K562 (cell line): ENCODE results near the gene KIF3A. TPM values are rescaled to one million over a fixed set of nuclear protein-coding genes. Genes with fewer than 3 reads are reported as not detected.

ENCODE experiments used
- ATAC-seq: fragments of 200-7000 bp; cut with Tn5 transposase; 3 replicates; pipeline ENCODE4 v1.9.1; 2020; ENCODE audit warnings: moderate library complexity
- BruUV-seq: library from RNA; stranded (reverse); fragments of 400-500 nt; replicated peaks from 2 replicates; lab custom pipeline; 2021; lab: Mats Ljungman, UMichigan
- CTCF ChIA-PET: fragments of 300-600 bp; formaldehyde crosslinking; extraction: SDS; loops from one replicate; lab custom pipeline; 2021; ENCODE audit warnings: low intra/inter-chr PET ratio; lab: Yijun Ruan, JAX
- POLR2A ChIA-PET: fragments of 300-600, 350-650 bp; sonication (Branson Sonifier 250); formaldehyde crosslinking; extraction: SDS; loops from one replicate; lab custom pipeline; 2021; ENCODE audit warnings: antibody characterized with exemption, inconsistent platforms; lab: Yijun Ruan, JAX
- DNase-seq, 4 experiments: peaks; one replicate each; pipeline versions ENCODE4 v3.0.0 to v3.0.0-alpha.2; 2011 to 2018; ENCODE audit warnings: low spot score in 3 of 4, mixed read lengths in 3 of 4; ENCODE audit errors: extremely low read depth in 1 of 4
- FAIRE-seq: peaks from 2 replicates; lab custom pipeline; 2011; peaks lifted over from hg19 to GRCh38; lab: Jason Lieb, UNC
- H2AFZ ChIP-seq: 2 replicates; pipeline ENCODE4 v1.6.0; 2011; ENCODE audit warnings: low read depth, low read length, control low read depth, inconsistent platforms
- H3K27ac ChIP-seq: fragments of 200-600 bp; 3 replicates; pipeline ENCODE4 v1.8.0; 2011; ENCODE audit warnings: low read depth, mild to moderate bottlenecking, control low read depth, inconsistent platforms, low read length, moderate library complexity, mixed read lengths; ENCODE audit errors: extremely low read depth
- H3K27me3 ChIP-seq, 2 experiments: fragments of 300-600 bp in 1 of 2; 2 replicates in 1 of 2; 3 replicates in 1 of 2; pipeline versions ENCODE4 v1.6.0 to v1.8.0; 2011; ENCODE audit warnings: inconsistent platforms in 2 of 2, low read length in 2 of 2, mild to moderate bottlenecking in 1 of 2, mixed read lengths in 1 of 2, moderate library complexity in 1 of 2; ENCODE audit not compliant: control insufficient read depth in 2 of 2, insufficient read depth in 2 of 2
- H3K36me3 ChIP-seq: fragments of 300-600 bp; 3 replicates; pipeline ENCODE4 v1.8.0; 2011; ENCODE audit warnings: mild to moderate bottlenecking, low read length, inconsistent platforms; ENCODE audit not compliant: control insufficient read depth, insufficient read depth
- H3K4me1 ChIP-seq, 2 experiments: fragments of 200-600 bp in 1 of 2; replicated peaks in 1 of 2; 2 replicates in 1 of 2; 3 replicates in 1 of 2; pipeline versions ENCODE4 v1.5.1 to v1.8.0; 2011; ENCODE audit warnings: inconsistent platforms in 2 of 2, low read length in 2 of 2, mild to moderate bottlenecking in 1 of 2, mixed read lengths in 1 of 2, moderate library complexity in 1 of 2; ENCODE audit not compliant: control insufficient read depth in 2 of 2, insufficient read depth in 2 of 2
- H3K4me2 ChIP-seq: 2 replicates; pipeline ENCODE4 v1.6.1; 2011; ENCODE audit warnings: low read length, control low read depth, inconsistent platforms, mixed read lengths; ENCODE audit not compliant: insufficient read depth
- H3K4me3 ChIP-seq: fragments of 200-600 bp; sonication (generic), shearing (Covaris generic); 2 replicates; pipeline ENCODE4 v1.5.1; 2016; ENCODE audit warnings: control low read depth, inconsistent platforms
- H3K79me2 ChIP-seq: fragments of 200-600 bp; 3 replicates; pipeline ENCODE4 v1.8.0; 2011; ENCODE audit warnings: low read length, inconsistent platforms; ENCODE audit not compliant: control insufficient read depth, insufficient read depth
- H3K9ac ChIP-seq, 2 experiments: 2 replicates each; pipeline versions ENCODE4 v1.6.0 to v1.6.1; 2011; ENCODE audit warnings: low read depth in 2 of 2, low read length in 2 of 2, control low read depth in 1 of 2, inconsistent platforms in 1 of 2, mild to moderate bottlenecking in 1 of 2, mixed read lengths in 1 of 2; ENCODE audit not compliant: insufficient read depth in 1 of 2
- H3K9me1 ChIP-seq: one replicate; pipeline ENCODE4 v1.6.0; 2011; ENCODE audit warnings: inconsistent platforms, mild to moderate bottlenecking, low read length, moderate library complexity; ENCODE audit not compliant: control insufficient read depth, insufficient read depth
- H3K9me3 ChIP-seq: replicated peaks from 2 replicates; pipeline ENCODE4 v1.5.1; 2011; ENCODE audit warnings: low read depth, low read length, inconsistent platforms; ENCODE audit not compliant: control insufficient read depth, insufficient read depth
- H4K20me1 ChIP-seq: replicated peaks from 2 replicates; pipeline ENCODE4 v1.6.1; 2011; ENCODE audit warnings: low read length, inconsistent platforms, mixed read lengths; ENCODE audit not compliant: control insufficient read depth, insufficient read depth
- ARID1B ChIP-seq: fragments of 450-650 bp; IDR thresholded peaks from 2 replicates; pipeline ENCODE4 v1.6.1; 2016; ENCODE audit warnings: antibody characterized with exemption, mild to moderate bottlenecking, inconsistent platforms
- HNRNPK ChIP-seq: fragments of 200-400 bp; formaldehyde crosslinking; IDR thresholded peaks from one replicate; pipeline ENCODE4 v1.6.1; 2018; ENCODE audit warnings: mild to moderate bottlenecking, low read depth, low read length; ENCODE audit not compliant: poor library complexity, severe bottlenecking
- ILK ChIP-seq: fragments of 450-650 bp; IDR thresholded peaks from 2 replicates; pipeline ENCODE4 v1.6.1; 2016; ENCODE audit warnings: missing genetic modification characterization, low read depth, mild to moderate bottlenecking, missing compliant biosample characterization, moderate library complexity, borderline replicate concordance
- RAD51 ChIP-seq: fragments of 450-650 bp; IDR thresholded peaks from 2 replicates; pipeline ENCODE4 v1.7.1; 2016; ENCODE audit warnings: low read depth, mild to moderate bottlenecking, borderline replicate concordance
- RHOXF2B ChIP-seq: fragments of 250-450 bp; sonication (Bioruptor Pico); conservative IDR thresholded peaks from 2 replicates; pipeline ENCODE4 v1.5.1; 2021
- SNRNP70 ChIP-seq: fragments of 200-400 bp; formaldehyde crosslinking; optimal IDR thresholded peaks from 2 replicates; pipeline ENCODE3; 2017; ENCODE audit warnings: low read depth, low read length
- ZNF778 ChIP-seq: fragments of 450-650 bp; formaldehyde crosslinking; IDR thresholded peaks from 2 replicates; pipeline ENCODE4 v1.4.0; 2020; ENCODE audit warnings: mild to moderate bottlenecking, moderate library complexity
- WGBS: fragments of 100-300 bp; shearing (Covaris generic); methylation state at CpG from one replicate; pipeline ENCODE4 v1.1.6; 2016; ENCODE audit warnings: low coverage, mixed read lengths; ENCODE audit not compliant: insufficient coverage; ENCODE audit errors: missing lambda C conversion rate; 5-methylcytosine and 5-hydroxymethylcytosine counted together
- in situ Hi-C: fragments of 300-500 bp; cut with MboI; formaldehyde crosslinking; loops from 4 replicates; pipeline ENCODE4 v1.15.0; 2018; ENCODE audit warnings: inconsistent platforms, mixed read lengths
- intact Hi-C: fragments of 100-400 bp; cut with micrococcal nuclease; formaldehyde crosslinking; loops from 2 replicates; pipeline ENCODE4 v1.14.2; 2022
- polyA plus RNA-seq, 8 experiments: library from polyadenylated mRNA; depleted of rRNA in 4 of 8; stranded (reverse) in 5 of 8; unstranded in 3 of 8; fragments of >200 nt; fragmentation: Nextera tagmentation in 2 of 8; fragmentation: Illumina TruSeq in 1 of 8; extraction: Ambion mirVana in 2 of 8; extraction: Trizol in 1 of 8; gene quantifications; 2 replicates each; pipeline versions ENCODE4 v1.2.1 to v1.2.3, GENCODE V29; 2011 to 2014; ENCODE audit warnings: inconsistent platforms in 1 of 8, missing spikeins in 1 of 8
- total RNA-seq, 7 experiments: library from RNA; depleted of rRNA in 6 of 7; stranded (reverse); fragments of >200 nt in 6 of 7; fragmentation: Illumina TruSeq in 2 of 7; extraction: Trizol in 2 of 7; gene quantifications; 2 replicates each; pipeline versions ENCODE4 v1.2.1 to v1.2.3, GENCODE V29; 2011 to 2021; ENCODE audit warnings: low replicate concordance in 1 of 7
- TF ChIP-seq, protein P1 (sequence below): fragments of 450-650 bp; IDR thresholded peaks from 2 replicates; pipeline ENCODE4 v1.6.1; 2017; ENCODE audit warnings: antibody characterized with exemption, mild to moderate bottlenecking
- TF ChIP-seq, protein P2 (sequence below): IDR thresholded peaks from 2 replicates; pipeline ENCODE4 v1.6.1; 2014; ENCODE audit warnings: antibody characterized with exemption
- TF ChIP-seq, protein P3 (sequence below): conservative IDR thresholded peaks from 2 replicates; pipeline ENCODE4 v1.6.1; 2011; ENCODE audit warnings: low read depth, mild to moderate bottlenecking, low read length; ENCODE audit not compliant: control insufficient read depth
- TF ChIP-seq, protein P4 (sequence below): sonication (generic); formaldehyde crosslinking; IDR thresholded peaks from 2 replicates; pipeline ENCODE4 v1.8.1; 2023; ENCODE audit warnings: mild to moderate bottlenecking, missing genetic modification reagents, moderate library complexity

KIF3A gene
- total and polyA plus RNA-seq, 9 of the 15 experiments (the other 6 are each of a cell fraction or from before 2014, with no cell fraction given): 1.5 to 7.8 (median 6.0) TPM

DNA sequence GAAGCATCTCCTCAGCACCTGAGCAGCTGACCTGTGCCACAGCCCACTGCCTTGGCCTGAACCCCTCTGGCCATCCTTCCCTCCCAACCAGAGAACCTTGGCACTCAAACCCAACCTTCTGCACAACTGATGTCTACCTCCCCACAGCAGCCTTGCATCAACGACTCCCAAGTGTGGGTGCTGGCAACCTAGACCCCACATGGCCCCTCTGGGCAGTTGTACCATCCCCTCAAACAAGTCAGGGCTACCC is 29.4 kb upstream of the KIF3A start:
- no peaks in the 10 kb centered on the region for H3K9me3 ChIP-seq
- TF ChIP-seq, protein P1, sequence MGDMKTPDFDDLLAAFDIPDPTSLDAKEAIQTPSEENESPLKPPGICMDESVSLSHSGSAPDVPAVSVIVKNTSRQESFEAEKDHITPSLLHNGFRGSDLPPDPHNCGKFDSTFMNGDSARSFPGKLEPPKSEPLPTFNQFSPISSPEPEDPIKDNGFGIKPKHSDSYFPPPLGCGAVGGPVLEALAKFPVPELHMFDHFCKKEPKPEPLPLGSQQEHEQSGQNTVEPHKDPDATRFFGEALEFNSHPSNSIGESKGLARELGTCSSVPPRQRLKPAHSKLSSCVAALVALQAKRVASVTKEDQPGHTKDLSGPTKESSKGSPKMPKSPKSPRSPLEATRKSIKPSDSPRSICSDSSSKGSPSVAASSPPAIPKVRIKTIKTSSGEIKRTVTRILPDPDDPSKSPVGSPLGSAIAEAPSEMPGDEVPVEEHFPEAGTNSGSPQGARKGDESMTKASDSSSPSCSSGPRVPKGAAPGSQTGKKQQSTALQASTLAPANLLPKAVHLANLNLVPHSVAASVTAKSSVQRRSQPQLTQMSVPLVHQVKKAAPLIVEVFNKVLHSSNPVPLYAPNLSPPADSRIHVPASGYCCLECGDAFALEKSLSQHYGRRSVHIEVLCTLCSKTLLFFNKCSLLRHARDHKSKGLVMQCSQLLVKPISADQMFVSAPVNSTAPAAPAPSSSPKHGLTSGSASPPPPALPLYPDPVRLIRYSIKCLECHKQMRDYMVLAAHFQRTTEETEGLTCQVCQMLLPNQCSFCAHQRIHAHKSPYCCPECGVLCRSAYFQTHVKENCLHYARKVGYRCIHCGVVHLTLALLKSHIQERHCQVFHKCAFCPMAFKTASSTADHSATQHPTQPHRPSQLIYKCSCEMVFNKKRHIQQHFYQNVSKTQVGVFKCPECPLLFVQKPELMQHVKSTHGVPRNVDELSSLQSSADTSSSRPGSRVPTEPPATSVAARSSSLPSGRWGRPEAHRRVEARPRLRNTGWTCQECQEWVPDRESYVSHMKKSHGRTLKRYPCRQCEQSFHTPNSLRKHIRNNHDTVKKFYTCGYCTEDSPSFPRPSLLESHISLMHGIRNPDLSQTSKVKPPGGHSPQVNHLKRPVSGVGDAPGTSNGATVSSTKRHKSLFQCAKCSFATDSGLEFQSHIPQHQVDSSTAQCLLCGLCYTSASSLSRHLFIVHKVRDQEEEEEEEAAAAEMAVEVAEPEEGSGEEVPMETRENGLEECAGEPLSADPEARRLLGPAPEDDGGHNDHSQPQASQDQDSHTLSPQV: no peak
- TF ChIP-seq SNRNP70 (no peak), ZNF778 (CRISPR knock-in tag) (no peak), RHOXF2B (no peak), HNRNPK (no peak), RAD51 (no peak), ILK (tag) (no peak), ARID1B (no peak)
- TF ChIP-seq, protein P2, sequence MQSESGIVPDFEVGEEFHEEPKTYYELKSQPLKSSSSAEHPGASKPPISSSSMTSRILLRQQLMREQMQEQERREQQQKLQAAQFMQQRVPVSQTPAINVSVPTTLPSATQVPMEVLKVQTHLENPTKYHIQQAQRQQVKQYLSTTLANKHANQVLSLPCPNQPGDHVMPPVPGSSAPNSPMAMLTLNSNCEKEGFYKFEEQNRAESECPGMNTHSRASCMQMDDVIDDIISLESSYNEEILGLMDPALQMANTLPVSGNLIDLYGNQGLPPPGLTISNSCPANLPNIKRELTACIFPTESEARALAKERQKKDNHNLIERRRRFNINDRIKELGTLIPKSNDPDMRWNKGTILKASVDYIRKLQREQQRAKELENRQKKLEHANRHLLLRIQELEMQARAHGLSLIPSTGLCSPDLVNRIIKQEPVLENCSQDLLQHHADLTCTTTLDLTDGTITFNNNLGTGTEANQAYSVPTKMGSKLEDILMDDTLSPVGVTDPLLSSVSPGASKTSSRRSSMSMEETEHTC: no peak
- TF ChIP-seq, protein P3, sequence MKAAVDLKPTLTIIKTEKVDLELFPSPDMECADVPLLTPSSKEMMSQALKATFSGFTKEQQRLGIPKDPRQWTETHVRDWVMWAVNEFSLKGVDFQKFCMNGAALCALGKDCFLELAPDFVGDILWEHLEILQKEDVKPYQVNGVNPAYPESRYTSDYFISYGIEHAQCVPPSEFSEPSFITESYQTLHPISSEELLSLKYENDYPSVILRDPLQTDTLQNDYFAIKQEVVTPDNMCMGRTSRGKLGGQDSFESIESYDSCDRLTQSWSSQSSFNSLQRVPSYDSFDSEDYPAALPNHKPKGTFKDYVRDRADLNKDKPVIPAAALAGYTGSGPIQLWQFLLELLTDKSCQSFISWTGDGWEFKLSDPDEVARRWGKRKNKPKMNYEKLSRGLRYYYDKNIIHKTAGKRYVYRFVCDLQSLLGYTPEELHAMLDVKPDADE: no peak
- TF ChIP-seq, protein P4, sequence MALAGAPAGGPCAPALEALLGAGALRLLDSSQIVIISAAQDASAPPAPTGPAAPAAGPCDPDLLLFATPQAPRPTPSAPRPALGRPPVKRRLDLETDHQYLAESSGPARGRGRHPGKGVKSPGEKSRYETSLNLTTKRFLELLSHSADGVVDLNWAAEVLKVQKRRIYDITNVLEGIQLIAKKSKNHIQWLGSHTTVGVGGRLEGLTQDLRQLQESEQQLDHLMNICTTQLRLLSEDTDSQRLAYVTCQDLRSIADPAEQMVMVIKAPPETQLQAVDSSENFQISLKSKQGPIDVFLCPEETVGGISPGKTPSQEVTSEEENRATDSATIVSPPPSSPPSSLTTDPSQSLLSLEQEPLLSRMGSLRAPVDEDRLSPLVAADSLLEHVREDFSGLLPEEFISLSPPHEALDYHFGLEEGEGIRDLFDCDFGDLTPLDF: no peak
- ATAC-seq (no peak), FAIRE-seq (no peak), DNase-seq (no peak)
- H3K9ac ChIP-seq: no peak overlapping the region
- in situ Hi-C loops: no loop called here
- H4K20me1 ChIP-seq: peaks cover 16% of the 10 kb centered on the region
- no peak overlapping the region for H3K4me2 ChIP-seq
- H2AFZ ChIP-seq: no peak overlapping the region
- ChIA-PET POLR2A (interaction anchor here (0.6 to 3.5 kb wide), 5 partner anchors 9 to 281 kb away, joined by 3 to 22 read pairs (median 4); no protein-coding TSS in a partner anchor), CTCF (no interaction called here)
- peaks cover 7 to 14% of the 10 kb centered on the region in 2 experiments; a peak in 3 of 5 replicates for H3K4me1 ChIP-seq
- no peaks in the 10 kb centered on the region for H3K27me3 ChIP-seq
- no TSS peak for BruUV-seq
- WGBS: 85% methylated on average over 1 of the region's 1 CpG
- H3K9me1 ChIP-seq: no peaks in the 10 kb centered on the region
- peaks cover 79% of the 10 kb centered on the region; the same call in 2 of the 3 replicates for H3K36me3 ChIP-seq
- intact Hi-C loops: no loop called here
- H3K4me3 ChIP-seq: no peak overlapping the region
- H3K27ac ChIP-seq: no peak overlapping the region
- peaks cover 52% of the 10 kb centered on the region for H3K79me2 ChIP-seq
